Prostate gland (tissue), 2 donors: ENCODE measurements around the gene DFFA. TPM values are rescaled to one million over a fixed set of nuclear protein-coding genes. Genes with fewer than 3 reads are reported as not detected.

Source experiments
- DNase-seq: peaks from one replicate; pipeline ENCODE4 v3.0.0-alpha.2; 2019; ENCODE audit warnings: low spot score
- H3K27ac ChIP-seq, 2 donors: fragments of 200-600 bp; sonication (generic); 2 replicates each; pipeline ENCODE4 v1.5.1; 2017 to 2019
- H3K27me3 ChIP-seq: fragments of 200-600 bp; sonication (generic); replicated peaks from 2 replicates; pipeline ENCODE4 v1.5.1; 2019; ENCODE audit not compliant: insufficient read depth
- H3K36me3 ChIP-seq, 2 donors: fragments of 200-600 bp; sonication (generic); 1 replicate in 1 of 2; 2 replicates in 1 of 2; pipeline versions ENCODE4 v1.5.1 to v1.8.1; 2017 to 2019
- H3K4me1 ChIP-seq: fragments of 200-600 bp; sonication (generic); replicated peaks from 2 replicates; pipeline ENCODE4 v1.5.1; 2019
- H3K4me3 ChIP-seq, 2 donors: fragments of 200-600 bp; sonication (generic); 2 replicates each; pipeline ENCODE4 v1.5.1; 2017 to 2019
- H3K9me3 ChIP-seq: fragments of 200-600 bp; sonication (generic); 2 replicates; pipeline ENCODE4 v1.5.1; 2017
- POLR2A ChIP-seq: fragments of 450-650 bp; IDR thresholded peaks from one replicate; pipeline ENCODE4 v1.6.1; 2016; ENCODE audit warnings: antibody characterized with exemption, mild to moderate bottlenecking
- POLR2AphosphoS5 ChIP-seq: sonication (generic); formaldehyde crosslinking; IDR thresholded peaks from one replicate; pipeline ENCODE4 v1.6.1; 2017; ENCODE audit warnings: antibody characterized with exemption
- WGBS: methylation state at CpG from one replicate; pipeline ENCODE4 v1.1.5; 2018; 5-methylcytosine and 5-hydroxymethylcytosine counted together
- intact Hi-C: fragments of 100-400 bp; cut with DNase I; formaldehyde crosslinking; loops from one replicate; pipeline ENCODE4 v1.14.2; 2022
- total RNA-seq, 2 donors: library from RNA; depleted of rRNA; stranded (reverse); fragments of >200 nt; gene quantifications; one replicate each; pipeline ENCODE4 v1.1.0, GENCODE V29; 2016
- TF ChIP-seq, protein P1 (sequence below), 4 experiments: fragments of 200-600 bp in 2 of 4; fragments of 450-650 bp in 2 of 4; sonication (generic) in 2 of 4; IDR thresholded peaks; 1 replicate in 3 of 4; 2 replicates in 1 of 4; pipeline ENCODE4 v1.5.1; 2016 to 2019; ENCODE audit warnings: antibody characterized with exemption in 4 of 4, mild to moderate bottlenecking in 2 of 4, moderate library complexity in 2 of 4

The DFFA gene
- total RNA-seq, 2 donors from 2014 or later: 24.8 to 35.5 TPM

DNA sequence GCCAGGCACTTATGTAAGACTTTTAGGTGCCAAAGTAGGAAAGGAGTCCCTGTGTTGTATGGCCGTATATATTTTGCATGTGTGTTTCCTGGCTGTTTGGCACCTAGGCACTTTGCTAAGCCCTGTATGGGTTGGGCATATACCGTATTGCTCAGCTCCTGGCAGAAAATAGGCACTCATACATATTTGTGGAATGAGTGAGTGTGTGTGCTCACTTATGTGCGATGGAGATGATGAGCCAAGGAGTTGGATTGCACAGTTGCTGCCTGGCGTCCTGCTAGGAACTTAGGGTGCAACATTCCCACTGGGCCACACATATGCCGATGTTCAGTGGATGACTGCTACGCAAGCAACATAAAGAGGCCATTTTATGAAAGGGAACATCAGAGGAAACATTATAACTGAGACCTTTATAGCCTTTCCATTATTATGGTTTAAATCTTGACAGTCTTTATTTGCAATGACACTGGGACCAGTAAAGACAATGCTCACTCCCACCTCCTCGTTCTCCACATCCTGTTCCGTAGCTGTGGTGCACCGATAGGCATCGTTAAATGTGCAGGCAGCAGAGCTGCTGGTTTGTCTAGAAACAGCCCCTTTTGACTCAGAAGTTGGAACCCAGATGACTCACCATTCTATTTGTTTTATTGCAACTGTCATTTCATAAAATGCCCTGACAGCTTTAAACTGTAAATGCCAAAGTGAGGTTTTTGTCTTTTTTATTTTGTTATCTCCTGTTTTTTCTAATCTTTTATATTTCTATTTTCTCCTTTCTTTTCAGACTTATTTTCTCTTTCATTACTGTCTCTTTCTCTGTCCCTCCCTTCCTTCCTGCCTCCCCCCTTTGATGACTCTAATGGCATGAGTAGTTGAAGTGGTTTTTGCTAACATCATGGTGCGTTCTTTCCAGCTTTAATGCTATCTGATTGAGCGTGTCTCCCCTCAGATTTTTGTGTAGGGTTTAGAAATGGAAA lies 38.5 kb upstream of the DFFA start:
- H3K27me3 ChIP-seq: no peaks in the 10 kb centered on the region
- intact Hi-C loops: loop anchor here (5.0 kb wide), 1 partner anchor 431 kb away; no protein-coding TSS in a partner anchor
- H3K4me1 ChIP-seq: peaks cover 19% of the 10 kb centered on the region
- DNase-seq: no peak
- no peak overlapping the region for H3K4me3 ChIP-seq
- 18% methylated on average over 12 of the region's 12 CpGs for WGBS
- peak overlapping the region; percentile 47 to 57 for H3K27ac ChIP-seq
- no peaks in the 10 kb centered on the region for H3K36me3 ChIP-seq
- TF ChIP-seq POLR2AphosphoS5 (peak; percentile 9), POLR2A (no peak)
- TF ChIP-seq, protein P1, sequence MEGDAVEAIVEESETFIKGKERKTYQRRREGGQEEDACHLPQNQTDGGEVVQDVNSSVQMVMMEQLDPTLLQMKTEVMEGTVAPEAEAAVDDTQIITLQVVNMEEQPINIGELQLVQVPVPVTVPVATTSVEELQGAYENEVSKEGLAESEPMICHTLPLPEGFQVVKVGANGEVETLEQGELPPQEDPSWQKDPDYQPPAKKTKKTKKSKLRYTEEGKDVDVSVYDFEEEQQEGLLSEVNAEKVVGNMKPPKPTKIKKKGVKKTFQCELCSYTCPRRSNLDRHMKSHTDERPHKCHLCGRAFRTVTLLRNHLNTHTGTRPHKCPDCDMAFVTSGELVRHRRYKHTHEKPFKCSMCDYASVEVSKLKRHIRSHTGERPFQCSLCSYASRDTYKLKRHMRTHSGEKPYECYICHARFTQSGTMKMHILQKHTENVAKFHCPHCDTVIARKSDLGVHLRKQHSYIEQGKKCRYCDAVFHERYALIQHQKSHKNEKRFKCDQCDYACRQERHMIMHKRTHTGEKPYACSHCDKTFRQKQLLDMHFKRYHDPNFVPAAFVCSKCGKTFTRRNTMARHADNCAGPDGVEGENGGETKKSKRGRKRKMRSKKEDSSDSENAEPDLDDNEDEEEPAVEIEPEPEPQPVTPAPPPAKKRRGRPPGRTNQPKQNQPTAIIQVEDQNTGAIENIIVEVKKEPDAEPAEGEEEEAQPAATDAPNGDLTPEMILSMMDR (IDR thresholded peaks at IDR 0.05): no peak
- H3K9me3 ChIP-seq: no peaks in the 10 kb centered on the region

DNA sequence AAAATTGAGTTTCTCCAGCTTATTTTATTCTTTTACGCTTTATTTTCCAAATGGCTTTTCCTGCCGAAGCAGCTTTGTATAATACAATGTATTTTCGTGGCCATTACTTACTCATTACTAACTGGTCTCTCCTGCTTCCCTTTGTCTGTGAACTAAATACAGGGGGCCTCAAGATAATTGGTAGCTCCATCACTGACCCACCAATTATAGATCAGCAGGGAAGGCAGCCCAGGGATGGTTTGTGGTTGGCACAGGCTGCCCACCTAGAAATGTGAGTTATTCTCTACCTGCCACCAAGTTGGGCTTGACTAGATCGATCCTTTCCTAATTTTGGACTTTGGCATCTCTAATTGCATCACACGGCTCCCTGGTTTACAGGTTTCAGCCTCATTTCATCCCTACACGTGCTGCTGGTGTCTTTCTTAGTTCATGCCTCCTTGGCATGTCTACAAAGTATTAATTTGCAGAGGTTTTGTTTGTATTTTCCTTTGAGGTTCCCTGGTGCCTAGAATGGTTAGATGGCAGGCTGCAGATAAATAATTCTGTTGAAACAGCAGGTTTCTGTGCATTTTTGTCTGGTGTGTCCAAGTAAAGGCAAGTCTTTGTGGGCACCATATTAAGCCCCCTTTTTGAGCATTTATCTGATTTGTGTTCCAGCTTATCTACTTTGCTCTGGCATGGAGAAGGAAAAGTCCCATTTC lies 37.6 kb upstream of the DFFA start:
- TF ChIP-seq, protein P1 (IDR thresholded peaks at IDR 0.05): no peak
- TF ChIP-seq POLR2A (no peak), POLR2AphosphoS5 (no peak)
- H3K27ac ChIP-seq: peak overlapping the region; percentile 47 to 57
- no peaks in the 10 kb centered on the region for H3K9me3 ChIP-seq
- intact Hi-C loops: loop anchor here (5.0 kb wide), 2 partner anchors 357 to 432 kb away; no protein-coding TSS in a partner anchor
- no peaks in the 10 kb centered on the region for H3K36me3 ChIP-seq
- no peak for DNase-seq
- peaks cover 18% of the 10 kb centered on the region for H3K4me1 ChIP-seq
- 62% methylated on average over 6 of the region's 6 CpGs for WGBS
- no peaks in the 10 kb centered on the region for H3K27me3 ChIP-seq
- H3K4me3 ChIP-seq: no peak overlapping the region

DNA sequence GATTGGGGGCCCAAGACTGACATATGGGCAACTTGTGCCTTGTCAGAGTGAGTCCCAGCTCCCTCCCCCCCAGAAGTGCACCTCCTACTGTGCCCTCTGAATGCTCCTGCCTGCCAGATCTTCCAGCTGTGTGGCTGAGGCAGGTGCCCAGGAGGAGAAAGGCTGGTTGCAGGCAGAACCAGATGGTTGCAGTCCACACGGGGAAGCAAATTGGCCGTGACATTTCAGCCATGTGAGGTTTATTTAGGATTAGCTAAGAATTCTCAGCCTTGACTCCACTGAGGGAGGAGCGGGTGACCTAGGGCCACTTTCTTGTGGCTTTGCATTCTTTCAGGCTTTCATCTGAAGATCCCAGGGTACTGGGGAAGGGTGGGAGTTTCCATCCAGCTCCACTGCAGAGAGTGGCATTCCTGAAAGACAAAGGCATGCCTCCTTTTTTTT lies 36.2 kb upstream of the DFFA start:
- no peak overlapping the region for H3K27ac ChIP-seq
- DNase-seq: no peak
- no peaks in the 10 kb centered on the region for H3K27me3 ChIP-seq
- H3K36me3 ChIP-seq: no peaks in the 10 kb centered on the region
- no peak for TF ChIP-seq POLR2AphosphoS5
- no peak for TF ChIP-seq POLR2A
- TF ChIP-seq, protein P1 (IDR thresholded peaks at IDR 0.05): no peak
- no peaks in the 10 kb centered on the region for H3K9me3 ChIP-seq
- intact Hi-C loops: loop anchor here (5.0 kb wide), 1 partner anchor 359 kb away; no protein-coding TSS in a partner anchor
- peaks cover 14% of the 10 kb centered on the region for H3K4me1 ChIP-seq
- H3K4me3 ChIP-seq: no peak overlapping the region
- WGBS: 69% methylated on average over 3 of the region's 3 CpGs

DNA sequence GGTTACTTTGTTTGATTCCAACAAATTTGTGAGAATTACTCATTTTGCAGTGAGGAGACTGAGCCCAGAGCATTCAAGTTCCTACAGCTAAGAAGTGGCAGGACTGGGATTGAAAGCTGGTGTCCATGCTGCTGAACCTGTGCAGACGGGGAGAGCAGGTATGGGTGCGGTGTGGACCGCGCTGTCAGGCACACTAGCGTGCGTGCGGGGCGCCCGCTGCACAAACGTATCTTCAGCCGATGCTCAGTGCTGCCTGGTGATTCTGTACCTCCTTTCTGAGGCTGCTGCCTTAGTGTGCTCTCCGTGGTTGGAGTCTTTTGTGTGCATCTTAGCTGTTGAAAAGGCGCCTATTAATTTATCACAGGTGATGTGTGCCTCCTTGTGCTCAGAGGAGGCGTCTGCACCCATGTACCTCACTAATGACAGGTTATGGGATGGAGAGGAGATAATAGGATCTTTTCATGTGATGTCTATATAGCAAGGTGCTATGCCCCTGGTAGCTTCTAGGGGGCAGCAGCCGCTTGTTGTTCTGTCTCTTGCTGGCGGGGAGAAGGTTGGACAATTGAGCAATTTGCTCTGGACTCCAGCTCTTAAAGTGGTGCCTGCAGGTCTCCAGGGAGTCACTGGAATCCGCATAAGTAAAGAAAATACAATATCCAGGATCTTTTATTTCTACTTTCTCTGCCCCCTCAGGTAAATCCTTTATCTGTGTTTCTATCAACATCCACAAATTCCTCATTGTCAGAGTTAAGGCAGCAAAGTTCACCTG lies 35.0 kb upstream of the DFFA start:
- DNase-seq: peak; percentile 71
- TF ChIP-seq POLR2A (no peak), POLR2AphosphoS5 (peak; percentile 77)
- TF ChIP-seq, protein P1 (IDR thresholded peaks at IDR 0.05): peak; percentile 51 to 89 (median 78)
- Histone ChIP-seq H3K27me3 (no peaks in the 10 kb centered on the region), H3K4me3 (no peak overlapping the region), H3K4me1 (peaks cover 10% of the 10 kb centered on the region), H3K27ac (peak overlapping the region in 1 of 2 donors; percentile 6), H3K36me3 (no peaks in the 10 kb centered on the region), H3K9me3 (no peaks in the 10 kb centered on the region)
- WGBS: 55% methylated on average over 17 of the region's 17 CpGs
- intact Hi-C loops: loop anchor here (5.0 kb wide), 1 partner anchor 360 kb away; no protein-coding TSS in a partner anchor
